Stimulated activated CD8-positive, alpha-beta memory T cell treated with anti-CD3 and anti-CD28 coated beads, Interleukin-12 subunit alpha, Interleukin-12 subunit beta, amount 100 ng/mL, for 4 hours (primary cell): ENCODE measurements around the gene GMDS.

Experiments used
- DNase-seq: peaks from one replicate; pipeline ENCODE4 v3.0.0-alpha.2; 2020; ENCODE audit warnings: low read depth

The GMDS gene

DNA sequence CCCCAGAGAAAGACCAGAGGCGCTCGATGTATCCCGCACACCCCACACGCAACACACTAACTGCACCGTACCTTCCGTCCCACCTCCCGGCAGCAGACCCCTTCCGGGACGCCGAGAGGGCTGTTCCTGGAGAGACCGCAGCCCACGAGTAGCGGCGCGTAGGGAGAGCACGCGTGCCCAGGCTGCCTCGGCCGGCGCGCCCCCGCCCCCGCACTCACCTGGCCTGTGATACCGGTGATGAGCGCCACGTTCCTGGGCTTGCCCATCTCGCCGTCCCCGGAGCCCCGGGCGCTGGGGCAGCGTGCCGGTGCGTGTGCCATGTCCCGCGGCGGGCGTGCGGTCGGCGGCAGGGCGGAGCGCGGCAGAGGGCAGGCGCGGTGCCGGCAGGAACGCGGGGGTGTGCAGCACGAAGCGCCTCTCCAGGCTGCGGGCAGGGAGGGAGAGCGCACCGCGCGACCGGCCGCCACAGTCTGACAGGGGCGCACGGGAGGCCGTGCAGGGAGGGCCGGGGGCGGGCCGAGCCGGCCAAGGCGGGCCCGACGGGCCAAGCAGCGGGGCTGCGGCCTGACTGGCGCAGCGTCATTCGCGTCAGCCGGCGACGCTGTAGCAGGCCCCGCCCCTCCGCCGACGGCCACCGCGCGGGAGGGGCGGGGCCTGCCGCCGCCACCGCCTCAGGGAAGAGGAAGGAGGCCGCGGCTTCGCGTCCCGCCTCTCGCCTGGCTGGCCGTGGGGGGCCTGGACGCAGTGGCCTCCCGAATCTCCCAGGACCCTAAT lies at the start of gene GMDS:
Gene GMDS, minus strand, starts transcription at position 503 of the 774 bp plus-strand sequence.
- DNase-seq, result peak; percentile 78

DNA sequence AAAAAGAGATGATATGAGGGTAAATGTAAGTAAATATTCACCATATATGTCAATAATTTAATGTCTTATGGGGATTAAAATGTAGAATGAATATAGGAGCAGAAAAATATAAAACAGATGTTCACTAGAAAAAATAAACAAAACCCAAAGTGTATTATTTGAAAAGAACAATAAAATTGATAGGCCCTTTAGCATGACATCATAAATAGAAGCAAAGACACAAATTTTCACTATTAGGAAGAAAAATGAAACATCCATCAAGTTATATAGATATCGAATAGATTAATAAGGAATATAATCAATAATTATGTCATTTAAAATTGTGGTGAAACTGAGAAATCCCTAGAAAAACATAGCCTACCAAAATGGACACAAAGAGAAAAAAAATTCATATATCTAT lies 40.1 kb upstream of the GMDS start:
- DNase-seq, result no peak

DNA sequence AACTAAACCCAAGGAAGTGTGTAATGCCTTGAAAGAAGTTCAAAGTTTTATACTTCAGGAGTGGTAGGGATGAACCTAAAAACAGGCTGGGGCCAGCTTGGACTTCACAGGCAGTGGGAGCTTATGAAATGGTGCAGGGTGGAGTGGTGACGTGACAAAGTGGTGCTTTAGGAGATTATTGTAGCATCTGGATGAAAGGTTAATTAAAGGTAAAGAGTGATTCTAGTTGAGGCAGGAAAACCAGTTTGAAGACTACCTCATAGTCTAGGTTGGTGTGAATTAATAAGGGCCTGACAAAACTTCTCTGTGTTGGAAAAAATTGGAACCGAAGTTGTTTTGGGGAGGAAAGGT lies 30.5 kb upstream of the GMDS start:
- no peak for DNase-seq

DNA sequence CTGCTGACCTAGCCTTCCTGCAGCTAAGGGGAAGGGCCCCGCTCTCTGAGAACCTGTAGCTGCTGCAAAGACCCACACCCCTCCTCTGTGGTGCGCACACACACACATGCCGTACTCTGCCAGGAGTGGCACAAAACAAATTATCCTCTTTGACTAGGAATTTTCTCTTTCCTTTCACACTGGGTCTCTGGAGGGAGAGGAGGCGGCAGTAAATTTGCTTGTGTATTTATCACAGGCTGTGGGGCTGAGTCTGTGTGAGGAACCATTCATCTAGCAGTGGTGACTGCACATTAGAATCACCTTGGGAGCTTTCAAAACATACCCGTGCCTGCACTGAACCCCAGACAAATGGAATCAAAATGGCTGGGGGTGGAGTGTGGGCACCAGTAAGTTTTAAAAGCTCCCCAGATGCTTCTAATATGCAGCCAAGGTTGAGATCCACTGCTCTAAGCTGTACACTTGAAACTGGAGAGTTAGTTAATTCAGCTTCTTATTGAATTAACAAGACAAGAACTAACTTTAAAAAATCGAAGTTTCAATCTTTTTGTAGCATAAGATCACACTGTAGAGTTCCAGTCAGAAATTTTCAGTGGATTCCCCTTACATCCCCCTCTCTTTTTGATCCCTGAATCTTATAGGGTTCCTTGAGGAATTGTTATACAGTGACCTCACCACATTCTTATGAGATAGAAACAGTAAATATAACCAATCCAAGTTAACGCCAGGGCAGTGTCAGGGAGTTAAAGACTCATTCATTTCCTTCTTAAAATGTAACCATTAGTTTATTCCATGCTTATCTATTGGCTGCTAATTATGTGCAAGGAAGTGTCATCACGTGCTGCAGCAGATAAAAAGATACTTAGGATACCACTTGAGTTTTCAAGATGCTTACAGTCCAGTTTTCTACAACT lies 29.8 kb upstream of the GMDS start:
- DNase-seq, result no peak

DNA sequence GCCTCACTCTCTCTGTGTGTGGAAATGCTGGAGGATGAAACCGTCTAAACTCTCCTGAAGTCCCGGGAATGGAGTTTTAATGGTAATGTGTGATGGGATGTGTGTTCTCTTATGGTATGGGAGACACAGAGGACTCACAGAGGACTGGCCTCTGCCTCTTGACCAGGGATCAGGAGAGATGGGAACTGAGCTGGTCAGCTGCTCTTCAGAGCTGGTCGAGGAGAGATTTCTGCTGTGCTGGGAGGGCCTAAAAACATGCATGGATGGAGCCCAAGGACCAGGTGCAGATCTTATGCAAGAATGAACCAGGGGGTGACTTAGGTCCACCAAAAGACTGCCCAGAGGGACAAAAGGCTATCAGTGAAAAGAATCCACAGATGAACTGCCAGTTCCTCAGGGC lies 27.3 kb upstream of the GMDS start:
- DNase-seq, result no peak

- DNase-seq, result no peak
Measured at GRCh38 chr6:2270054-2270453, 24.6 kb upstream of the GMDS start.

GRCh38 chr6:2266841-2267240 lies 21.4 kb upstream of the GMDS start:
- no peak for DNase-seq

GRCh38 chr6:2266031-2266795 lies 20.8 kb upstream of the GMDS start:
- no peak for DNase-seq

- no peak for DNase-seq
Measured at GRCh38 chr6:2264932-2265331, 19.5 kb upstream of the GMDS start.

DNA sequence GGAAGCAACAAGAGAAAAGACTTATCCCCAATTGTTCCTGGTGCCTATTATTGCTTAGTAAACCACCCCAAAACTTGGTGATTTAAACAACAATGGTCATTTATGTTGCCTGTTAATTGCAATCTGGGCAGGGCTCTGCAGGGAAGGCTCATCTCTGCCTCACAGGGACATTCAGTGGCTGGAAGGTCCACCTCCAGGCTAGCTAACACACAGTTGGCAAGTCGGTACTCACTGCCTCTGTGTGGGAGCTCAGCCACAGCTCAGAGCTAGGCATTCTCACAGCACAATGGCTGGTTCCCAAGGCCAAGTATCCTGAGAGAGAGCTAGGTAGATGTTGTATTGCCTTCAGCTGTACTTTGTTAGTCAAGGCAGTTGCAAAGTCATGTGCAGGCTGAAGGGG lies 18.5 kb upstream of the GMDS start:
- DNase-seq, result no peak

DNA sequence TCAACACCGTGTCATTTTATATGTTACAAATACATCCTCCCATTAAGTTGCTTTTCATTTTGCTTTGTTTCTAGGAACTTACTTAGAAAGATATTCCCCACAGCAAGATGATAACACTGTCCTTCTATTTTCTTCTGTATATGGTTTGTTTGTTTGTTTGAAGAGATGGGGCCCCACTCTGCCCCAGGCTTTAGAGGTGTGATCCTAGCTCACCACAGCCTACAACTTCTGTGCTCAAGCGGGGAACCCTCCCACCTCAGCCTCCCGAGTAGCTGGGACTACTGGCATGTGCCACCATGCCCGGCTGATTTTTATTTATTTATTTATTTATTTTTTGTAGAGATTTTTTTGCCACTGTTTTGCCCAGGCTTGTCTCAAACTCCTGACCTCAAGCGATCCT lies 14.2 kb upstream of the GMDS start:
- DNase-seq, result no peak

DNA sequence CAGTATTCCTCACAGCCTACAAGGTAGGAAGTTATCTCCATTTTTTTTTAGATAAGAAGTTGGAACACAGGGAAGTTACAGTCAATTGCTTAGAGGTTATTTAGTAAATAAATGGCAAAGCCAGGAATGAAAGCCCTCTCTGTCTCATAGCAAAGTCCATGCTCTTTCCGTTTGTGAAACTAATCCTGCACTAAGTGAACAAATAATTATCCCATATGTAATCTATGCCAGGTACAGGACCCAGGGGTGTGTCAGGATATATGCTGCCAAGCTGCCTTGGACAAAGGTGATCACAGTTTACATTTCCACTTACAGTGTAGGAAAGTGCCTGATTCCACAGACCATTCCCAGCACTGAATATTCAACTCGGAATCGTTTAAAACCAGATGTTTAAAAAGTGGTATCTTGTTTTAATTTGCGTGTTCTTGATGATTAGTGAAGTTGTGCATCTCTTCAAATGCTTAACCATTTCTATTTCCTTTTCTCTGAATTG lies 13.6 kb upstream of the GMDS start:
- no peak for DNase-seq

DNA sequence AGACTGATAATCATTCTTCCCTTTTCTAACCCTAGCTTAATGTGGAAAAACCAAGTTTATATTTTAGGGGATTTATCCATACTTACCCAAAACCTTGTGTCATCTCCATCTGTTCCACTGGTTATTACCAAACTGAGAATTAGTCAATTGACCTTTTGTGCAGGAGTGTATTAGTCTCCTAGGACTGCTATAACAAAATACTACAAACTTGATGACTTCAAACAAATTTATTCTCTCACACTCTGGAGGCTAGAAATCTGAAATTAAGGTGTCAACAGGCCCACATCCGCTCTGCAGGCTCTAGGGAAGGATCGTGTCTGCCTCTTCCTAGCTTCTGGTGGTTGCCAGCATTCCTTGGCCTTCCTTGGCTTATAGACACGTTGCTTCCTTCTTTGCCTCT lies 12.7 kb upstream of the GMDS start:
- DNase-seq, result no peak

GRCh38 chr6:2257363-2257762 lies 12.0 kb upstream of the GMDS start:
- DNase-seq, result no peak

DNA sequence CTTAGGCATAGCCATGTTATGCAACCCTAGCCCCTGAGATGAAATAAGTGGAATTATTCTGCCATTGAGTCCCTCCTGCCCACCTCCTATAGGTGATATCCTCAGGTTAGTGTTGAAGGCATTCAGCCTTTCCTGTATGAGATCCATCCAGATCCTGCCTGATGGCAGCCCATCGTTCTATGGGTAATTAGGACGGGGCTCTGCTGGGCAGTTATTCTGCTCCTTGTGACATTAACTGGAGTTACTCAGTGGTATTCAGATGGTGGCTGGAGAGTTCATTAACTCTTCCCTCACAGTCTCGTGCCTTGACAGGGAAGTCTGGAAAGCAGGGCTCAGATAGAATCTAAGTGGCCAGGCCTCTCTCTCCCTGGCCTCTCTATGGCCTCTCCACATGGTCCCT lies 9.3 kb upstream of the GMDS start:
- DNase-seq, result no peak

DNA sequence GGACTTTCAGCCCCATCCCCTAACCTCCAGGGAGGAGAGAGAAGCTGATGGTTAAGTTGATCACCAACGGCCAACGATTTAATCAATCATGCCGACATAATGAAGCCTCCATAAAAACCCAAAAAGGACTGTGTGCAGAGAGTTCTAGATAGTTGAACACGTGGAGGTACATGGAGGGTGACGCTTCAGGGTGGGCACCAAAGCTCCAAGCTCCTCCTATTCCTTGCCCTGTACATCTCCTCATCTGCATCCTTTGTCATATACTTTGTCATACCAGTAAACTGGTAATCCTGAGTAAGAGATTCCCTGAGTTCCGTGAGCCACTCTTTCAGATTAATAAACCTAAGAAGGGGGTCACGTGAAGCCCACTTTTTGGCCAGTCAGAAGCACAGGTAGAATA lies 3.7 kb upstream of the GMDS start:
- DNase-seq, result no peak

DNA sequence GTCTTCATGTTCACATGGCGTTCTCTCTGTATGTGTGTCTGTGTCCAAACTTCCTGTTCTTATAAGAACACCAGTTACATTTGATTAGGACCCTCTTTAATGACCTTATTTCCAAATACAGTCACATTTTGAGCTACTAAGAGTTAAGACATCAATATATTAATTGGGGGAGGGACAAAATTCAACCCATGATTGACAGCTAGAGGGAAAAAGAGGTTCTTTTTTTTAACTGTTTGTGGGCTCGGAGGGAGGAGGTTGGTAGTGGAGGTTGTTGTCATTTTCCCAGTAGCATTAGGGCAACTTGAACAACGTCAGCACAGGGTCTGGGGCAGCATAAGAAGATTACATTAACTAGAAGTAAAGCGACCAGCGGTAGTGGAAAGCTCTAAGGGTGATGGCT lies 2.3 kb upstream of the GMDS start:
- DNase-seq, result no peak

DNA sequence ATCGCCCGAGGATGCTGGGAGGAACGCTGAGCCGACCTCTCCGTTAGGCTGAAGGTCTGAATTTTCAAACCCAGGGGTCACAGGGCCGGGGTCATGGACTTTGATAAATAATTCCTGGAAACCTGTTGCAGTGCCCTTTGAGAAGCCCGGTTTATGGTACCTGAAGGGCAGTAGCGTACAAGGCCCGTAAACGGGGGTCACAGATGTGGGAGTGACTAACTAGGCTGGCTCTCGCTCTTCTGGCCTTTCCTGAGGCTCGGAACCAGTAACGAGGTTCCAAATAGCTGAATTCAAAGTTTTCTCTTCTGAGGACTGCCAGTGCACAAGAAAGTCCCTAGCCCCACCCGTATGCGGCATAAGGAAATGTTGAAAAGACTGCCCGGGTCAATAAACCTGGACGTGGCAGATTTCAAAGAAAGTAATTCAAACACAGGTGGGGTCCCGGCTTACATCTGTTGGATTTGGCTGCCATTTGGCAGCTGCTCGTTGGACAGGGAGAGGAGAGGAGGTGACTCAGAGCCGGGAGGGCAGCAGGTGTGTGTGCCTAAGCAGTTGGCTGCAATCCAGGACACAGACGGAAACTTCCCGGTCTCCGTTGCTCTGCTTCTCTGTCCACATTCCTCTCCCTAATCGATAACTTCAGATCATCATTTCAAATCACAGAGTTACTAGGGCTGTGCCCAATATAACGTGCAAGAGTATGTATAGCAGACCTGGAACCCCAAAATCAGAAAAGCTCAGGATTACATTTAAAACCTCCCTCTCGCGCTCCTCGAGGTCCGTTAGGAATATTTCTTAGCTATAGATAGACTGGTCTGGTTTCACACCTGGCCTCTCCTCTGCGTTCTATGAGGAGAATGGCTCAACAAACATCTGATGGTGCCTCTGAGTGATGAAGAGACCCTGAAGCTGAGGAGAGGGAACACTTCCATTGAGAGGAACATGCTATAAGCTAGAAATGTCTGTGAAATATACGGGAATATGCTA lies 765 bp upstream of the GMDS start:
- peak; percentile 11 for DNase-seq

DNA sequence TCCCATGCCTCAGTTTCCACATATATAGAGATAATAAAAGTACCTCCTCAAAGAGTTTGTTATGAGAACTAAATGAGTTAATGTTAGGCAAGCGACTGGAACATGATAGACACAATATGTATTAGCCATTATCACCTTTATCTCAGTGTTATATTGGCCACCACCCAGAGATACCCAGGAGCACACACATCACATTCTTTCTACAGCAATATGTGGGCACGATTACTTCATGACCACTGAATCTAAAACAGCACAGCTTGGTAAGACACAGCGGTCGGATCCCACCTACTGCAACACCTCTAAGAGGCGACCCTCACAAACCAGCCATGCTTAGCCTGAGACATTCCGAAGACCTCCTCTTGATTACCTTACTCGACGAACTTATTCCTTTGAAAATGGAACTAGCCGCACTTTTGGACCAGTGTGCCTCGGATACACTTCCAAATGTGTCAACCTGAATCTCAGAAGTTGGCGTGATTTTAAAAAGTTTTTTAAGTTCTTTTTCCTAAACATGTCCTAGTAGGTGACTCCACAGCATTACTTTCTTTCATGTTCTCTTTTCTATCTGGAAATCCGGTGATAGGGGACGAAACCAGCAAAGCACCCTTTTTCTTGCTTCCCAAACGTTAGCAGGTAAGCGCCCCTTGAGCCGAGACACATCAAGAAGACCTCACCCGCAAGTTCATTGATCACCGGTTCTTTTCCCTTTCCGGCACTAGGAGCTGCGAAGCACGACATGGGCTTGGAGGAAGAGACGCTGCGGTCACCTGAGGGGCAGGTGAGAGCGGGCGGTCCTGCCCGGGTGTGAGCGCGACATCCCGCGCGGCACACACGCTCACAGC lies 923 bp downstream of the GMDS start:
- DNase-seq, result no peak

DNA sequence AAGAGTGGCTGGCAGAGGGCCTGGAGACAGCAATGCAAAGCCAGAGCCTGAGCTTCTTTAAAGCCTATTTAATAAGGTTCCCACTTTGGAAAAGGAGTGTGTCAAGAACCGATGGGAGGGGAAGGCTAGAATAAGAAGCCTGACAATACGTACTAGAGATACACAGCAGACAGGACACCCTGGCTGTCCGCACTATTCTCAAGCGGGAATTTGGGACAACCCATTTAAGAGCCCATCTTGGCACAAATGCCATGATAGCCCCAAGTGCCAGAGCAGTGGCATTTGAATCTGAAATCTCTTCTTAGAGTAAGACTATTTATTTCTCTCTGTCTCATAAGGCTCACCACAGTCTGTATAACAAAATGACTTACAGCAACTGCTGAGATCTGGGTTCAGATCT lies 3.1 kb downstream of the GMDS start:
- DNase-seq, result no peak
